Hepatocyte (in vitro differentiated cells): ENCODE data around the gene PCK1. TPM values are rescaled to one million over a fixed set of nuclear protein-coding genes. Genes with fewer than 3 reads are reported as not detected.

Experiments
- DNase-seq: peaks from one replicate; pipeline ENCODE4 v3.0.0-alpha.2; 2016; ENCODE audit warnings: low spot score
- H2AFZ ChIP-seq: fragments of 200-600 bp; sonication (generic); 2 replicates; pipeline ENCODE4 v1.6.0; 2016; ENCODE audit warnings: antibody characterized with exemption, mild to moderate bottlenecking
- H3K27ac ChIP-seq: fragments of 200-600 bp; sonication (generic); 2 replicates; pipeline ENCODE4 v1.5.1; 2016; ENCODE audit warnings: mild to moderate bottlenecking
- H3K27me3 ChIP-seq: fragments of 200-600 bp; sonication (generic); 2 replicates; pipeline ENCODE4 v1.6.1; 2016
- H3K36me3 ChIP-seq: fragments of 200-600 bp; sonication (generic); replicated peaks from 2 replicates; pipeline ENCODE4 v1.5.1; 2016; ENCODE audit warnings: low read depth; ENCODE audit not compliant: insufficient read depth
- H3K4me1 ChIP-seq: fragments of 200-600 bp; sonication (generic); 2 replicates; pipeline ENCODE4 v1.5.1; 2016; ENCODE audit warnings: mild to moderate bottlenecking, moderate library complexity; ENCODE audit not compliant: insufficient read depth
- H3K4me2 ChIP-seq: fragments of 200-600 bp; sonication (generic); 2 replicates; pipeline ENCODE4 v1.6.0; 2016
- H3K4me3 ChIP-seq: fragments of 200-600 bp; sonication (generic); 2 replicates; pipeline ENCODE4 v1.5.1; 2016; ENCODE audit warnings: mild to moderate bottlenecking
- H3K79me2 ChIP-seq: fragments of 200-600 bp; sonication (generic); 2 replicates; pipeline ENCODE4 v1.6.0; 2017; ENCODE audit warnings: mild to moderate bottlenecking
- H3K9me2 ChIP-seq: fragments of 200-600 bp; sonication (generic); replicated peaks from 2 replicates; pipeline ENCODE4 v1.6.0; 2017; ENCODE audit warnings: mild to moderate bottlenecking; ENCODE audit not compliant: insufficient read depth
- H3K9me3 ChIP-seq: fragments of 200-600 bp; sonication (generic); 2 replicates; pipeline ENCODE4 v1.5.1; 2016; ENCODE audit warnings: low read depth, mild to moderate bottlenecking
- H4K20me1 ChIP-seq: fragments of 200-600 bp; sonication (generic); 2 replicates; pipeline ENCODE4 v1.6.0; 2016; ENCODE audit warnings: mild to moderate bottlenecking; ENCODE audit not compliant: insufficient read depth, poor library complexity, severe bottlenecking
- EZH2 ChIP-seq: fragments of 200-600 bp; sonication (generic); IDR thresholded peaks from 2 replicates; pipeline ENCODE4 v1.6.1; 2016; ENCODE audit warnings: antibody characterized with exemption, mild to moderate bottlenecking, borderline replicate concordance
- EZH2phosphoT487 ChIP-seq: fragments of 200-600 bp; sonication (generic); IDR thresholded peaks from one replicate; pipeline ENCODE4 v1.6.1; 2018; ENCODE audit warnings: antibody characterized with exemption, mild to moderate bottlenecking, low read depth, moderate library complexity; ENCODE audit not compliant: unreplicated experiment, severe bottlenecking
- WGBS: methylation state at CpG from one replicate; pipeline ENCODE4 v1.1.6; 2016; ENCODE audit warnings: low lambda C conversion rate; ENCODE audit errors: missing lambda C conversion rate; 5-methylcytosine and 5-hydroxymethylcytosine counted together
- polyA plus RNA-seq: library from polyadenylated mRNA; unstranded; fragments of >200 nt; fragmentation: Nextera tagmentation; extraction: Ambion mirVana; gene quantifications from 2 replicates; pipeline ENCODE4 v1.2.1, GENCODE V29; 2016
- total RNA-seq: library from RNA; depleted of rRNA; stranded (reverse); fragments of >200 nt; gene quantifications from 2 replicates; pipeline ENCODE4 v1.2.3, GENCODE V29; 2014
- TF ChIP-seq, protein P1 (sequence below): fragments of 200-600 bp; sonication (generic); IDR thresholded peaks from 2 replicates; pipeline ENCODE4 v1.5.1; 2016; ENCODE audit warnings: antibody characterized with exemption, mild to moderate bottlenecking; ENCODE audit not compliant: poor library complexity

PCK1 gene
- total and polyA plus RNA-seq, 2 experiments from 2014 or later = 11.6 to 12.8 TPM

DNA sequence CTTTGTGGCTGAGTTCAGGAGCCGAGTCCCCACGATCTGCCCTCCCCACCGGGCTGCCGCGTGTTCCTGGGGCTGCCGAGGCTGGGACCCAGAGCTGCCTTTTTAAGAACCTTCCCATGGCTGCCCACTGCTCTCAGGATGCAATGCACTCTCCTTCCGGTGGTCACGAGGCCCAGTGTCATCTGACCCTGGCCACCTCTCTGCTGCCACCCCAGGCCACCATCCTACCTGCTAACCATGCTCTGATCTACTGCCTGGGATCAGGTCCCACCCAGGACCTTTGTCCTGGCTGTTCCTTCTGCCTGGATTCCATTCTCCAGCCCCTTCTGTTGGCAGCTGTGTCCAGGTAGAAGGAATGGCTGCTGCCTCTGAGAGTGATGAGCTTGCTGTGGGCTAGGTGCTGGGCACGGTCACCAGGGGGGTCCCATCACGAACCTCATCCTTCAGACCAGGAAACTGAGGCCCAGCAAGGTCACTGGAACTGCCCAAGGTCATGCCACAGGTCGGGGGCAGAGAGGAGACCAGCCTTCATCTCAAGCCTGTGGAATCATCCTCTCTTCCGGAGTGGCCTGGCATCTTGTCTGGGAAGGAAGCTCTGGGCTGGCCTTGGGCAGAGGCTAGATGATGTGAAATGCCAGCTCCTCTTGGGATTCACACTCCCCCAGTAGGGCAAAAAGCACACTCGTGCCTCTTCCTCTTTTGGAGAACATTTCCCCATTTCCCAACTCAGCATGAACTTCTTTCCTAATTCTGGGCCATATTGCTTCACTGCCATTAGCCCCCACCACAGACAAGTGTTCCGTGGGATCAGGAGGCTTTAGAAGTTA, 20.5 kb downstream of the PCK1 start:
- H3K4me3 ChIP-seq = no peak overlapping the region
- H3K4me1 ChIP-seq = peaks cover 30% of the 10 kb centered on the region
- H3K27ac ChIP-seq = peak overlapping the region; percentile 90

DNA sequence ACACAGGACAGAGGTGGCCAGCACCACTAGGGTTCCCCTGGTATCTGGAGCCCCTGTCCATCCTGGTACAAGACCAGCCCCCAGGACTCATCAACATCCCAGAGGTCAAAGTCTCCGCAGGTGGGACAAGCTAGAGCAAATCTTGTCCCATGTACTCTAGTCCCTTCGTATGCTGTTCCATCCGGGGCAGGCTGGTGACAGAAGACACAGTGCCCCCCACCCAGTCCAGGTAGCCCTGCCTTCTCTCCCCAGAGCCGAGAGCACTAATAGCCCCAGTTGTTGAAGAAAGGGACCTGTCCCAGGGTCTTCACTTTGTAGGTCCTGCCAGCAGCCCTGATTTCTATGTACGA, 21.1 kb downstream of the PCK1 start:
- Histone ChIP-seq H3K9me3 (no peaks in the 10 kb centered on the region), H3K27me3 (no peaks in the 10 kb centered on the region), H3K27ac (peak overlapping the region; percentile 90), H4K20me1 (no peaks in the 10 kb centered on the region), H2AFZ (no peak overlapping the region), H3K4me2 (peak overlapping the region; percentile 11), H3K9me2 (no peaks in the 10 kb centered on the region), H3K79me2 (no peaks in the 10 kb centered on the region), H3K36me3 (no peaks in the 10 kb centered on the region), H3K4me1 (peaks cover 35% of the 10 kb centered on the region), H3K4me3 (no peak overlapping the region)
- TF ChIP-seq, protein P1, sequence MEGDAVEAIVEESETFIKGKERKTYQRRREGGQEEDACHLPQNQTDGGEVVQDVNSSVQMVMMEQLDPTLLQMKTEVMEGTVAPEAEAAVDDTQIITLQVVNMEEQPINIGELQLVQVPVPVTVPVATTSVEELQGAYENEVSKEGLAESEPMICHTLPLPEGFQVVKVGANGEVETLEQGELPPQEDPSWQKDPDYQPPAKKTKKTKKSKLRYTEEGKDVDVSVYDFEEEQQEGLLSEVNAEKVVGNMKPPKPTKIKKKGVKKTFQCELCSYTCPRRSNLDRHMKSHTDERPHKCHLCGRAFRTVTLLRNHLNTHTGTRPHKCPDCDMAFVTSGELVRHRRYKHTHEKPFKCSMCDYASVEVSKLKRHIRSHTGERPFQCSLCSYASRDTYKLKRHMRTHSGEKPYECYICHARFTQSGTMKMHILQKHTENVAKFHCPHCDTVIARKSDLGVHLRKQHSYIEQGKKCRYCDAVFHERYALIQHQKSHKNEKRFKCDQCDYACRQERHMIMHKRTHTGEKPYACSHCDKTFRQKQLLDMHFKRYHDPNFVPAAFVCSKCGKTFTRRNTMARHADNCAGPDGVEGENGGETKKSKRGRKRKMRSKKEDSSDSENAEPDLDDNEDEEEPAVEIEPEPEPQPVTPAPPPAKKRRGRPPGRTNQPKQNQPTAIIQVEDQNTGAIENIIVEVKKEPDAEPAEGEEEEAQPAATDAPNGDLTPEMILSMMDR = no peak
- no peak for TF ChIP-seq EZH2phosphoT487
- no peak for TF ChIP-seq EZH2
- 90% methylated on average over 5 of the region's 5 CpGs for WGBS
- no peak for DNase-seq

More for the DNA sequence above, 20.5 kb downstream of the PCK1 start:
- Histone ChIP-seq H3K4me2 (peak overlapping the region; percentile 11), H3K79me2 (no peaks in the 10 kb centered on the region), H4K20me1 (no peaks in the 10 kb centered on the region), H2AFZ (no peak overlapping the region), H3K9me2 (no peaks in the 10 kb centered on the region), H3K27me3 (no peaks in the 10 kb centered on the region), H3K9me3 (no peaks in the 10 kb centered on the region), H3K36me3 (no peaks in the 10 kb centered on the region)
- 92% methylated on average over 13 of the region's 14 CpGs for whole genome bisulfite sequencing
- TF ChIP-seq EZH2phosphoT487 = no peak
- no peak for TF ChIP-seq EZH2
- TF ChIP-seq, protein P1 = no peak
- no peak for DNase-seq

DNA sequence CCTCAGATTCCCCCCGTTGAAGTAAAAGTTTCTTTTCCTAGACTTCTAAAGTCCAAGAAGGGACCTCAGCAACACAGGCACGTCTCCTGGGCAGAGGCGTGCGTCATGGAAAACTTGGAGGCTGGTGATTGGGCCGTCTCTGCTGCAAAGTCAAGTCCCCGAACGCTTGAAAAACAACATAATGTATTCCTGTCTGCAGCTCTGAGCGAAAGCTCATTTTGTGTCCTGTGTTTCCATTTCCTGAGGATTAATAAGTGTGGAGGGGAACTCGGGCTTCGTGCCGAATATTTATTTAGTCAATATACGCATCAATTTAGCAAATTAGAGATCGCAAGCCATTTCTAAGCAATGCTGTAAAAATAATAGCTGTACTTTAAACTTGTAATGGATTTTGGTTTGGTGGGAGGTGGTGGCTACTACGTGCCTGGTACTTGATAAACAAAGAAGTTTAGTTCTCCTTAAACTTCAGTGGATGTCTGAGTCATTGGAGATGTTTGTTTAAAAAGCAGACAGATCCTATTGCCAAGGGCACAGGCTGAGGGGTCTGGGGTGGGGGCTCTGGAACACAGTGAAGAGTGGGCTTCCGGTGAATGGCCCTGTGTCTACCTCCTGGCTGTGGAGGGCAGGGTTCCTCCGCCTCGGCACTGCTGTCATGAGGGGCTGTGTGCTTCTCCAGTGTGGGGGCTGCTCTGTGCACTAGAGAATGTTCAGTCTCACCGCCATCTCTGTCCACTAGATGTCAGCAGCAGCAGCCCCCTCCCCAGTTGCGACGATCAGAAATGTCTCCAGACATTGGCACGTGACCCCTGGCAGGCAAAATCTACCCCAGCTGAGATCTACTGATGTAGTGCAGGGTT, 21.8 kb downstream of the PCK1 start:
- Histone ChIP-seq H3K36me3 (no peaks in the 10 kb centered on the region), H3K27ac (peak overlapping the region; percentile 90), H3K4me1 (peaks cover 35% of the 10 kb centered on the region), H2AFZ (no peak overlapping the region), H3K4me3 (no peak overlapping the region), H3K4me2 (peak overlapping the region; percentile 11), H3K9me3 (no peaks in the 10 kb centered on the region), H3K79me2 (no peaks in the 10 kb centered on the region), H3K27me3 (no peaks in the 10 kb centered on the region), H4K20me1 (no peaks in the 10 kb centered on the region), H3K9me2 (no peaks in the 10 kb centered on the region)
- WGBS = 39% methylated on average over 21 of the region's 21 CpGs
- DNase-seq = peak; percentile 70
- TF ChIP-seq, protein P1 = peak; percentile 62
- no peak for TF ChIP-seq EZH2
